Esophagus mucosa (tissue), 1 donor: ENCODE data around the gene BNIP3. TPM values are rescaled to one million over a fixed set of nuclear protein-coding genes. Genes with fewer than 3 reads are reported as not detected.
"Not testable (repeated sequence)": the region's sequence is repeated elsewhere in the genome, so short reads cannot be mapped to it uniquely, and the experiment has no call there.

Source experiments
- ATAC-seq: fragments of 200-7000 bp; cut with Tn5 transposase; one replicate; pipeline ENCODE4 v1.9.1; 2020
- total RNA-seq: library from RNA; stranded (reverse); gene quantifications from one replicate; pipeline ENCODE4 v1.2.4, GENCODE V29; 2023
- donor health status: DM: yes; HTN: yes; CAD: no.

BNIP3 gene
- total RNA-seq, 1 donor from 2014 or later: 30.0 TPM

DNA sequence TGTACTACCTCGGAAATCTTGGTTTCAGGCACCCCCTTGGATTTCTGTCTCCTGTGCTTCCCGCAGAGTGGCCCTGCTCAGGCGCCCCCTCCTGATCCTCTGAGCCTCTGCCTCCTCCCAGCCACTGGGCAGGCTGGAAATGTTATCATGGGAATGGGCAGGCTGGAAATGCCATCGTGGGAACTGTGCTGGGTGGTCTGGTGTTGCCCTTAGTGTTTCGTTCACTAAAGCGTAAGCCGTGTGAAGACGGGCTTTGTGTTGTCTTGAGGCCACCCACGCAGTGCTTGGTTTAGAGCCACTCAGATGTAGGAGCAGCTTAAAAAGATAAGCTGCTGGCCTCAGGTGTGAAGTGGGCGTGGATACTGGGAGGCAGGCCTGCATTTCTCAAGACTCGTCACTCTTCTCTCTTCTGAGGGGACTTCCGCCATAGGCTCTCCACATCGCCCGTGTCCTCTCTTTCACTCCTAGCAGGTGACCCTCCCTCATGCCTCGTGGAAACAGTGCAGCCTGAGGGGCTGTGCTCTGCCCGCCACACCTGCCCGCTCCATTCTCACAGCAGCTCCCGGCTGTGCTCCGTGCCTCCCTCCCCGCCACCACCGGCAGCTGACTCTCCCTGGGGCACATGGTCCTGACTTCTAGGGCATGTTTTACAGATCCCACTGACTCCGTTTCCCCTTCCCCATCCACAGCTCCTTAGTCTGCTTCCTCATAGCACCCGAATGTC lies 52.4 kb downstream of the BNIP3 start:
- no peak for ATAC-seq

DNA sequence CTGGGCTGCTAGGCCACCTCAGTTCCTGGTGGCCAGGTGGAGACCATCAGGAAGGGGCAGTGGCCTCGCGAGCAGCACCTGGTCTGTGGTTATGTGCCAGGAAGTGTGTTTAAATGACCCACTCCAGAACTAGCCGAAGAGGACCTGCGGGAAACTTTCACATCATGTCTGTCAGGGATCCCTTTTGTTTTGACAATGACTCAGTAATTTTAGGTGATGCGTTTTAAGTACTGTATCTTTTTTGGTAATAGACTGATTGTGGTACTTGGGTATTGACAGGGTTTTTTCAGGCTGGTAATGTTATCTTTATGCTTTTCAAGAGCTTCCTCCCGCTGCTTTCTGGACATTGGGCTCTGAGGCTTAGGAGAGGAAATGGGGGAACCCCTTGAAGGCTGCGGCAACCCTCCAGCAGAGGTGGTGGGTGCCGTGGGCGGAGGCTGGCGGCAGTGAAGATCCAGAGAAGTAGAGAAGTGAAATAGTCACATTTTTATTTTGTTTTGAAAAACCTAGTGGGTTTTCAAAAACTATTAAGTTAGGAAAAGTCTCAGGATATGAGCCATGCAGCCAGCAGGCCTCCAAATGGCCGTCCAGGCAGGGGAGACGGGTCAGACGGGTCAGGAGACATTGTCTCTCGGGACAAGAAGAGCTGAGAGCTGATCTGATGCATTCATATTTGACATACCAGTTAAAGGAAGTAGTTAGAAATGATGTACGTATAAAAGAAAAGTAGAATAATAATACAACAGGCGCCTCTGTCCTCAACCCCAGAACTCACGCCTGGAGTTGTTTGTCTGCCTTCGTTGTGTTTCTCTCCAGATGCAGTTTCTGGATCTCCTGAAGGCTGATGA lies 53.3 kb downstream of the BNIP3 start:
- ATAC-seq: no peak

DNA sequence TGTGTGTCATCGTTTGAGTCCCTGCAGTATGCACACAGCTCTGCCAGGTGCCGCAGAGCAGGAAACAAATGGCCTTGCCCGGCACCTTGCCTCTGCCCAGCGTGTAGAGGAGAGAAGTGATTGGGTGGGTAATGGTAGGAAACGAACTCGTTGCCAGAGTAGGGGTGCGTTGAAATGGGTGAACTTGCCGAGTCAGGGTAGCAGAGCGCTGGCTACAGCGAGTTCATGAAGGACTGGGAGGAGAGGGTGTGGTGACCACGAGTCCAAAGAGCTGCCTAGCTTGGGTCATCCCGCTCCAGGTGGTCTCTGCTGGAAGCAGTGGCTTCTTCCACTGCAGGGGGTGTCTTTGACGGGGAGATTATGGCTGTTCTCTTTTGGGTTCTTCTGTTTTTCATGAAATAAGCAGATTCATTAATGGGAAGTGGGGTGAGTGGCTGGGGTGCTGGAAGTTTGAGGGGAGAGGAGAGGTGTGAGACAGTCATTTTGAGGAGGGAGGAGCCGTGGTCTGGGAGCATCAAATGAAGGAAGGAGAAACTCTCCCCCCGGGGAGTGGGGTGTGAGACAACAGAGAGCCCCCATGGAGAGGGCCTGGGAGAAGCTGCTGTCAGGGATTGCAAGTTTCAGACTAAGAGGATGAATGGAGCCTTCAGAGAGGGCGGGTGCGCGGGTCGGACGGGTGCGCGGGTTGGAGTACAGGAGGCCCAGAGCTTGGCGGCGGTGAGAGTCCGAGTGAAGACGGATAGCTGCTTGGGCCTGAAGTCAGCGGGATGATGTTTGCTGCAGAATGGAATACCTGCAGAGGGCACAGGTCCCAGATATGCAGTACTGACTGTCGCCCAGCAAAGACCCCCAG lies 54.8 kb downstream of the BNIP3 start:
- ATAC-seq: no peak

DNA sequence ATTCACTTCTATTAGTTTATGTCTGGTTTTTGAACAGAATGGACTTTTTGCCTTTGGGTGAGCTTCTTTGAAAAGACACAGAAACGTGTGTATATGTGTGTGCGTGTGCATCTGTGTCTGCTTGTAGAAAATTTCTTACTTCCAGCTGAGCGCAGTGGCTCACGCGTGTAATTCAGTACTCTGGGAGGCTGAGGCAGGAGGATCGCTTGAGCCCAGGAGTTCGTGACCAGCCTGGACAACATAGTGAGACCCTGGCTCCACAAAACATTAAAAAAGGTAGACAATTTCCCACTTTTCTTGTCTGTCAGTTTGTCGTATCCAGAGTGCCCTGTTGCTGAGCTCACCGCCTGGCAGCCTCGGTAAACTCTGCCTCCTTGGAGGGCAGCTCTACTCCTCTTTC lies 55.5 kb downstream of the BNIP3 start:
- no peak for ATAC-seq

DNA sequence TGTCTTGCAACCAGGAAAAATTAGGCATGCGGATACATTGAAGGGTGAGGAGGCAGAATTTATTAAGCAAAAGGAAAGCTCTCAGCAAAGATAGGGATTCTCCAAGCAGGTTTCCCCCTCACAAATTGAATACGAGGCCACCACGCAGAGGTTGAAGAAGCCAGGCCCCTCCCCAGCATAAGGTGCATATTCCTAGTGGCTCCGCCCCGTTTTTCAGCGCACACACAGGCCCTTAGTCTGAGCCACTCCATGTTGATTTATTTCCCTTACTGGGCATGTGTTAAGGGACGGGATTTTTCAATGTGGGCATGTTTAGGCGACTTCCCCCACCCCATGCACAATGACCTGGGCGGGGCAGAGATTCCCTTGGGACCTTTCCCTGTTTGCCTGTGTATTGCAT lies 56.0 kb downstream of the BNIP3 start:
- ATAC-seq: no peak

DNA sequence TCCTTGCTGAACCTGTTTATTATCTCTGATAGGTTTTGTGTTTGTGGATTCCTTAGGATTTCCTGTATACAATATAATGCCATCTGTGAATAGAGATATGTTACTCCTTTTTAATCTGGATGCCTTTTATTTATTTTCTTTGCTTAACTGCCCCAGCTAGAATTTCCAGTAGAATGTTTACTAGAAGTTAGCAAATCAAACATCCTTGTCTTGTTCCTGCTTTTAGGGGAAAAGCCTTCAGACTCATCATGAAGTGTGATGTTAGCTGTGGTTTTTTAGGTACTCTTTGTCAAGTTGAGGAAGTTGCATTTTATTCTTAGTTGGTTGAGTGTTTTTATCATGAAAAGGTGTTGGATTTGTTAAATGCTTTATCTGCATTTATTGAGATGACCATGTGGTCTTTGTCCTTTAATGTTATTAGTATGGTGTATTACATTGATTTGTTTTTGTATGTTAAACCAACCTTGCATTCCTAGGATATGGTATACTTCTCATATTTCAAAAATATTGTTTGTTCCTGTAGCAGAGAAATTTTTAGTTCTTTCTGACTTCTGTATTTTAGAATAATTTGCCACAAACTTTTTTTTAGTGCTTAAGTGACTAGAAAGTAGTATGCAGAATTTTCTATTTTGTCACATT lies 56.6 kb downstream of the BNIP3 start:
- ATAC-seq: no peak

DNA sequence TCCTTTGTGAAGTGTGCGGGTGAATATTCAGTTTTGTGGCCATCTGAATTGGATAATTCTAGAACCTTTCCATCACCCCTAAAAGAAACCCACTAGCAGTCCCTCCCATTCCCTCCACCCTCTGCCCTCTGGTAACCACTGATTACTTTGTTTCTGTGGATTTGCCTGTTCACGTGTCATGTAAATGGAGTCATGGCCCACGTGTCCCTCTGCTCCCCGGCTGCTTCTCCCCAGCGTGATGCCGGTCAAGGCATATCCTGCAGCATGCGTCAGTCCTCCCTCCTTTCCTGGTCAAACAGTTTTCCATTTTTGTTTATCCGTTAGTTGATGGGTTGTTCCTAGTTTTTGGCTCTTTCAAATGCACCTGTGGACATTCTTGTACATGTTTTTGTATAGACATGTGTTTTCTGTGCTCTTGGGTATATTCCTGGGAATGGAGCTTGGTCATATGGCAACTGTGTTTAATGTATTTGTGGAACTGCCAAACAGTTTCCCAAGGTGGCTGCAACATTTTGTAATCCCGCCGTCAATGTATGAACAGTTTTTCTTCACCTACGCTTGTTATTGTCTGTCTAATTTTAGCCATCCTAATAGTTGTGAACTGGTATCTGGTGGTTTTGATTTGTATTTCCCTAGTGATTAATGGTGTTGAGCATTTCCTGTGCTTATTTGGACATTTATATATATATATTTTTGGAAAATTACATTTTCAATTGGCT lies 58.5 kb downstream of the BNIP3 start:
- no peak for ATAC-seq

DNA sequence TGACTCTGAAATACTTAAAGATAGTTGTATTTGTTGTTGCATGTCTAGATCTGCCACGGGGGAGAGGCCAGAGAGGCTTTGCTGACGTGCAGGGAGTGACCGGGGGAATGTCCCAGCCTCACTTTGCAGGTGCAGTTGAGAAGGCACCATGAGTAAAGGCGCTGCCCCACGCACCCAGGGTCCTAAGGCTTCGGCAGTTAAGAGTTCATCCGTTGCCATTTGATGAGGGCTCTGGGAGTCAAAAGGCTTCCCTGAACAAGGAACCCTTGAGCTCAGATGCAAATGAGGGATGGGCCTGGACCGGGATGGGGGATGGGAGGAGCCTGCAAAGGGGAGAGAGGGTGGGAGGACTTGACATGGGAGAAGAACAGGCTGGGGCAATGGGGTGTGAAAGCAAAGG lies 60.5 kb downstream of the BNIP3 start:
- peak; percentile 94 for ATAC-seq

DNA sequence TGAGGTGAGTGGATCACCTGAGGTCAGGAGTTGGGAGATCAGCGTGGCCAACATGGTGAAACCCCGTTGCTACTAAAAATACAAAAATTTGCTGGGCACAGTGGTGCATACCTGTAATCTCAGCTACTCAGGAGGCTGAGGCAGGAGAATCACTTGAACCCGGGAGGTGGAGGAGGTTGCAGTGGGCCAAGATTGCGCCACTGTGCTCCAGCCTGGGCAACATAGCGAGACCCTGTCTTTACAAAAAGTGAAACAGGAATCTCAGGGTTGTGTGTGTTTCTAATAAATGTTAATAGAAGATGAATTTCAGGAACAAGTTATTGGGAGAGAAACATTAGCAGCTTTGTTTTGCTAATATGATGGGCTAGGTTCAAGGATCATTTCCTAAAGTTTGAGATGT lies 61.0 kb downstream of the BNIP3 start:
- no peak for ATAC-seq

DNA sequence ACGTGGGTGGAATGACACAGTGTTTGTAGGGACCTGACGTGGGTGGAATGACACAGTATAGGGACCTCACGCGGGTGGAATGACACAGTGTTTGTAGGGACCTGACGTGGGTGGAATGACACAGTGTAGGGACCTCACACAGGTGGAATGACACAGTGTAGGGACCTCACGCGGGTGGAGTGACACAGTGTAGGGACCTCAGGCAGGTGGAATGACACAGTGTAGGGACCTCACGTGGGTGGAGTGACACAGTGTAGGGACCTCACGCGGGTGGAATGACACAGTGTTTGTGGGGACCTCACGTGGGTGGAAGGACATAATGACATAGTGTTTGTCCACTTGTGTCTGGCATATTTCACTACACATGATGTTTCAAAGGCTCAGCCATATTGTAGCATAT lies 61.6 kb downstream of the BNIP3 start:
- no peak for ATAC-seq

DNA sequence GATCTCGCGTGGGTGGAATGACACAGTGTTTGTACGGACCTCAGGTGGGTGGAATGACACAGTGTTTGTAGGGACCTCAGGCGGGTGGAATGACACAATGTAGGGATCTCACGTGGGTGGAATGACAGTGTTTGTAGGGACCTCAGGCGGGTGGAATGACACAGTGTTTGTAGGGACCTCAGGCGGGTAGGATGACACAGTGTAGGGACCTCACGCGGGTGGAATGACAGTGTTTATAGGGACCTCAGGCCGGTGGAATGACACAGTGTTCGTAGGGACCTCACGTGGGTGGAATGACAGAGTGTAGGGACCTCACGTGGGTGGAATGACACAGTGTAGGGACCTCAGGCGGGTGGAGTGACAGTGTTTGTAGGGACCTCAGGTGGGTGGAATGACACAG lies 62.3 kb downstream of the BNIP3 start:
- not testable (repeated sequence) for ATAC-seq

Other genes starting within 250 kb of the BNIP3 start
- 14.1 TPM for gene PPP2R2D, start 80.9 kb downstream of the BNIP3 start, total RNA-seq
- 0.04 TPM for gene JAKMIP3, start 84.0 kb upstream of the BNIP3 start, total RNA-seq
- 1.6 TPM for gene DPYSL4, start 205.0 kb upstream of the BNIP3 start, total RNA-seq